ENCODE measurements around the gene MTA1. TPM values are rescaled to one million over a fixed set of nuclear protein-coding genes. Genes with fewer than 3 reads are reported as not detected.

The MTA1 gene
- total RNA-seq, 1 donor from 2014 or later = 111 TPM

DNA sequence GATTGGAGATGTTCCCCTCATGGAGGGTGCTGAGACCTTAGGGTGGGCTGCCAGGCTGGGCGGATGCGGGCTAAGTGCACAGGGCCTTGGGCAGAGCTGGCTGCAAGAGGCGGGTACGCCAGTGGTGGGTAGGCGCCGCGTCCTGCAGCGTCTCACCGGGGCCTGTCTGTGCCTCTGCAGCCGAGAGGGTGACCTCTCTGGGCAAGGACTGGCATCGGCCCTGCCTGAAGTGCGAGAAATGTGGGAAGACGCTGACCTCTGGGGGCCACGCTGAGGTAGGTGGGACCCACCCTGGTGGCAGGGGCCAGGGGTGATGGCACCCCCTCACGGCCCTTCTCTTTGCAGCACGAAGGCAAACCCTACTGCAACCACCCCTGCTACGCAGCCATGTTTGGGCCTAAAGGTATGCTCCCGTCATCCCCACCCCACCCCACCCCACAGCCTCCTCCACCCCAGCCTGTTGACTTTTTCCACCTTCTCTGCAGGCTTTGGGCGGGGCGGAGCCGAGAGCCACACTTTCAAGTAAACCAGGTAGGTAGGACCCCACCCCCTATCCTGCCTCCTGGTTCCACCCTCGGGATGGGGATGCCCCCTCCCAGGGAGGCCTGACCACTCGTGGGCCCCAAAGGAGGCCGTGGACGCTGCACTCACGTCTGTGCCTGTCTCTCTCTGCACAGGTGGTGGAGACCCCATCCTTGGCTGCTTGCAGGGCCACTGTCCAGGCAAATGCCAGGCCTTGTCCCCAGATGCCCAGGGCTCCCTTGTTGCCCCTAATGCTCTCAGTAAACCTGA lies 68.6 kb downstream of the MTA1 start:
- DNase-seq (ENCODE audit: low spot score) = no peak

DNA sequence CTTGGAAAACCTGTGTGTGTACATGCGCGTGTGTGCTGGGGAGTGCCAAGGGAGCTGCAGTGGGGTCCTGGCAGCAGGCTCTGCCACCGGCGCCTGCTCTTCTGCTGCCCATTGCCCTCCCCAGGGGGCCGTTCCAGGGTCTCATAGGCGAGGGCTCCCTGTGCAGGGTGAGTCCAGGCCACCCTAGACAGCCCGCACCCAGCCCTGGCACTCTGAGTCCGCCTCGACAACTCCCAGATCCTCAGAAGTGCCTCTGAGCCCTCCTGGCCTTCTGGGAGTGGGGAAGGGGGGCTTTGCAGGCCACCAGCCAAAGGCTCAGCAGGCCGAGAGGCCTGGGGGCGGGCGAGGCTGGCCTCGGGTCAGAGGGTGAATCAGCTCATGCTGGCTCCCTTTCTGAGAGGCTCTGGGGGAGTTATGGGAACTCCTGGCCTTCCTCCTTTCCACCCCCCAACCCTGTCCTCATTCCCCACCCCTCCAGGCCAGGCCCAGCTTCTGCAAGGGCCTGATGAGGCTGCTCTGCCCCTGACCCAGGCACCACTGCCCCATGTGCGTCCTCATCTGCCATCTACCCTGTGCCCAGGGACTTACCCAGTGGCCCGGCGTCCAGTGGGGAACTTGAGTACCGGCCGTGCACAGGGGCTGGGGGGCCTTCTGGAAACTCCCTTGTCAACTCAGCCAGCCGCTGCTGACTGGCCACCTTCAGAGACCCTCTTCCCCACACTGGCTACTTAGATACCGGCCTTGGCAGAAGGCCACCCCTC lies 69.3 kb downstream of the MTA1 start:
- DNase-seq (ENCODE audit: low spot score) = no peak

DNA sequence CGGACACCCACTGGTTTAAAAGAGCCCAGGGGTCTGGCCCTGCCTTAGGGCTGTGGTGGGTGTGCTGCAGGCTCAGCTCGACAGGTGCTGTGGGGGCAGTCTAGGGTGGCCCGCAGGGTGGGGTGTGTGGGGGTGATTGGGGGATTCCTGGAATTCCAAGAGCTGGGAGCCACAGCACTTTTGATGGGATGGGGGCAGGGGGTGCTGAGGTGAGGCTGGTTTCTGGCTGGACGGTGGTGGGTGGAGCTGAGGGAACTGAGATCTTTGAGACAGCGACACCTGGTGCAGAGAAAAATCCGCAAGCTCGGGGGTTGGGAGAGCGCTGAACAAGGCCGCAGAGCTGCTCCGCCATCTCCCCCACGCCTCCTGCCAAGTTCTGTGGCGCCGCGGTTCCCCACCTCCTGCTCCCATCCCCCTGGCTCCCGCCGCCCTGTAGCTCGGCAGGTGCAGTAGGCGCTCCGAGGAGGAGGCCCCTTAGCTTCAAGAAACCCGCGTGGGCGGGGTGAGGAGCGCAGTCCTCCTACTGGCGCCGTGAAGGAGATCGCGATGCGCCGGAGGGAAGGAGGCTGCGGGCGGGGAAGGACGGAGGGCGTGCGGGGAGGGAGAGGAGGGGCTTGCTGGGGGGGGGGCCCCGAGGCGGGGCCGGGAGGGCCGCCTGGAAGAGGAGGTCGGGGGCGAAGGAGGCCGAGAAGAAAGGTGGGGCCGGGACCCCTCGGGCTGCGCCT lies 70.1 kb downstream of the MTA1 start:
- DNase-seq (ENCODE audit: low spot score) = peak; percentile 90

DNA sequence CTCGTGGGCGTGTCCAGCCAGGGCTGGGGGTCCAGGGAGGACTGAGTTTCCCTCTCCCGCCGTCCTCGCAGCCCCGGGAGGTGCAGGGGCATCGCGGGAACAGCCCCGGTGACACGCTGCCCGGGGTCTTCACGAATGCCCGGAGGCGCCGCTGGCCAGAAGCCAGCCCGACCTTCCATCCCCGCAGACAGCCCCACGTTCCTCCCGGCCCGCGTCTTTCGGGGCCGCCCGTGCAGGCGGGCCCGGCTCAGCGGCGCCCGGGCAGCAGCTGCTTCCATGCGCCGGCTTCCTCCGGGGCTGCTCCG lies 70.6 kb downstream of the MTA1 start:
- no peak for DNase-seq (ENCODE audit: low spot score)

DNA sequence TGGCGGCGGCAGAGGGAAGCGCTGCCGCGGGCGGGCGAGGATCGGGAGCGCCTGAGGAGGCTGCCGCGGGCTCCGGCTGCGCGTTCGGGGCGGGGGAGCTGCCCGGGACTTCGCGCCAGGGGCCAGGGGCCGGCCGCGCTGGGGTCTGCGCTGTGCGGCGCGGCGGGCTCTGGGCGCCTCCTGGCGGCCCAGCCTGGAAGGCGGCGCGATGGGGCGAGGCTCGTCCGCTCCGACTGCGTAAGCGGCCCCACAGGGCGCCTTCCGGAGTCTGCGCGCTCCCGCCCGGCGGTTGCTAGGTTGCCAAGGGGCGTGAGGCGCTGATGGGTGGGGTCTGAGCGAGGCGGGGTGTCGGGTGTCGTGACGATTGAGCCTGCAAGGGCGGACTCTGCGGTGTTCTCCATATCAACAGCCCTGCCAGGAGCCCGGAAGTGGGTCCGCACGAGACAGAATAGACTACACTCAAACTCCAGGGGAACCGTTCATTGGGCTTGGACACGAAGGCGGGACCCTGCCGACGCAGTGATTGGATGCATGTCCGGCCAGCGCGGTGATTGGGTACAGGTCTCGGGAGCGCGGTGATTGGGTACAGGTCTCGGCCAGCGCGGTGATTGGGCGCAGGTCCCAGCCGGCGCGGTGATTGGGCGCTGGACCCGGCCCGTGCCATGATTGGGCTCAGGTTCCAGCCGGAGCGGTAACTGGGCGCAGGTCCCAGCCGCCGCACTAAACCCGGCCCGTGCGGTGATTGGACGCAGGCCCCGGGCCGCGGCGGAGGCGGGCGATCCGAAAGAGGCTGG lies 71.1 kb downstream of the MTA1 start, which contains the start of gene TEDC1:
TSS of gene TEDC1 (plus strand) at position 675 of the 794 bp plus-strand sequence. CDS start 130 bp downstream, outside the sequence.
- DNase-seq (ENCODE audit: low spot score) = peak; percentile 100

DNA sequence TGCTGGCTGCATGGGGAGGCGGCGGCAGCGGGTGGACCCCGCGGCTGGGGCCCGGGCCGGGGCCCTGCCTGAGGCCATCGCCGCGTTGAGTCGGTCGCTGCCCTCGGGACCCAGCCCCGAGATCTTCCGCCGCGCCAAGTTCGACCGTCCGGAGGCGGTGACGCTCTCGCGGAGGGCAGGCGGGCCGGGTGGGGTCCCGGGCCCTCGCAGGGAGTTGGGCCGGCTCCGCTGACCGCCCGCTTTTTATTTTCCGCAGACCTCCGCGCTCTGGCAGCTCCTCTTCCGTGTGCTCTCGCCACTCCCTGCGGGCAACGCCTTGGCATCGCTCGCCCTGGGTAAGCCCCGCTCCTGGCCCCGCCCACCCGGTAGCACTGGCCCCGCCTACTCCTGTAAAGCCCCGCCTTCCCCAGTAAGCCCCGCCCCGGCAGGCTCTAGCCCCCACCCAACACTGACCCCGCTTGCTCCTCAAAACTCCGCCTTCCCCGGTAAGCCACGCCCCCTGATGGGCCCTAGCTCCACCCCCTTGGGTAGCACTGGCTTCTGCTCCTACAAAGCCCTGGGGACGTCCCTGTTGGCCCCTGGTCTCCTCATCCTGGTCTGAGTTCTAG lies 71.8 kb downstream of the MTA1 start:
- no peak for DNase-seq (ENCODE audit: low spot score)

DNA sequence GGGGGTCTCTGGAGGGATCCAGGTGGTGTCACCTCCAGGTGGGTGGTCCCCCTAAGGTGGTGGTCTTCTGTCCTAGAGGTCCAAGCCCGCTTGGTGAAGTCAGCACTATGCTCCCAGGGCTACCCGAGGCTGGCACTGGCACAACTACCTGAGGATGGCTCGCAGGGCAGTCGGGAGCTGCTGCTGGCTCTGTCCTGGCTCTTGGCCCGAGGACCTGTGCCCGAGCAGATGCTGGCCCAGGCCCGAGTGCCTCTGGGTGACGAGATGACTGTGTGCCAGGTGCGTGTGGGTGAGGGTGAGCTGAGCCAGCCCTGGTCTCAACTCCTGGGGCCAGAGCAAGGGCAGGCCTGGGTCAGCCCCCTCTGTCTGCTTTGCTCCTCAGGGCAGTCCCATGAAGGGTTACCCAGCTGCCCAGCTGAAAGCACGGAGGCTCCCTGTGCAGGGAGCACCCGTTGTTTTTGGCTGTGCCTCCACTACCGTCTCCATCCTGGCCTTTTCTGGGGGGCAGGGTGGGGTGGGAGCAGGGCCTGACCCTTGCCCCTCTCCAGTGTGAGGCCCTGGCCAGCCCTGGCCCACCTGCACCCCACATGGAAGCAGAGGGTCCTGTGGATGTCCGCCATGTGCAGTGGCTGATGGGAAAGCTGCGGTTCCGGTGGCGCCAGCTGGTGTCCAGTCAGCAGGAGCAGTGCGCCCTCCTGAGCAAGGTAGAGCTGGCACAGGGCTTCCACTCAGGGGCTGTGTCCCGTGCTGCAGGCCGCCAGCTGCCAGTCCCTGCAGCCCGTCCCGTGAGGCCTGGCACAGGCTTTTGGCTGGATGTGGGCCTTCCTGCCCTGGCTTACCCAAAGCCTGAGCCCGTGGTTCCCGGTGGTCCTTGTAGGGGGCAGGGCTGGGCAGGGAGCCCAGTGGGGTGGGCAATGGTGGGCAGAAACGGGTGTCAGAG lies 72.7 kb downstream of the MTA1 start:
- no peak for DNase-seq (ENCODE audit: low spot score)

DNA sequence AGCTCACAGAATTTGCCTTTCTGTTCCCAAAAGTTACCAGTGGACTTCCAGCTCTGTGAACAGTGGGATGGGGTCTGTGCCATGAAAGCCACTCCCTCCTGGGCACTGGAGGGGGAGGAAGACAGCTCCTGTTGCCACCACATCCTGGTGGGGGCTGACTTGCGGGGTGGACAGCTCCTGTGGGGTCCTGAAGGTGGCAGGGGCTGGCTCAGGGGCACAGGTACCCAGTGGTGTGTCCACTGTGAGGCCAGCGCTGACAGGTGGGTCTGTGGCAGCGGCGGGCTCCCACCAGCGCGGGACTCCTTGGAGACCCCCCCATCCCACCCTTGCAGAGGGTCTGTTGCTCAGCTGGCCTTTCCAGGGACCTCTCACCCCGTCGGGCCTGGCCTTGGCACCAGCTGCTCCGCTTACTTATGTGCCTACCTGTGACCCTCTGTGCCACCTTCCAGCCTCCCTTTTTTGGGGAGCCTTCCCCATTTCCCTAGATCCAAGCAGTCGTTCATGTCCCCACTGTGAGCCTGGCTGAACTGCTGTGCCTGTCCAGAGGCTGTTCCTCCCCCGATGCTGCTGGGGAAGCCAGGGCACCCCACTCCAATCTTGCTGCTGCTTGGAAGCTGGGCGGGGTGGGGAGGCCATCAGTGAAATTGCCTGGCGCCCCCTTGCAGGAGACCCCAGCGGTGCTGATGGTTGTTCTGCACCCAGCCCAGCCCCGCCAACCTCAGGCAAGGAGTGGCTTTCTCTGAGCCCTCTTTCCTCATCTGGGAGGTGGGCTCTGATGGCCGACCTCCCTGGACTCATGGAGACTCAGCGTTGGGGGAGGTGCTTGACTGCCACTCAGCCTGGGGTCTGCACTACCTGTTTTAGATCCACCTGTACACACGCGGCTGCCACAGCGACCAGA lies 73.6 kb downstream of the MTA1 start:
- DNase-seq (ENCODE audit: low spot score) = no peak

DNA sequence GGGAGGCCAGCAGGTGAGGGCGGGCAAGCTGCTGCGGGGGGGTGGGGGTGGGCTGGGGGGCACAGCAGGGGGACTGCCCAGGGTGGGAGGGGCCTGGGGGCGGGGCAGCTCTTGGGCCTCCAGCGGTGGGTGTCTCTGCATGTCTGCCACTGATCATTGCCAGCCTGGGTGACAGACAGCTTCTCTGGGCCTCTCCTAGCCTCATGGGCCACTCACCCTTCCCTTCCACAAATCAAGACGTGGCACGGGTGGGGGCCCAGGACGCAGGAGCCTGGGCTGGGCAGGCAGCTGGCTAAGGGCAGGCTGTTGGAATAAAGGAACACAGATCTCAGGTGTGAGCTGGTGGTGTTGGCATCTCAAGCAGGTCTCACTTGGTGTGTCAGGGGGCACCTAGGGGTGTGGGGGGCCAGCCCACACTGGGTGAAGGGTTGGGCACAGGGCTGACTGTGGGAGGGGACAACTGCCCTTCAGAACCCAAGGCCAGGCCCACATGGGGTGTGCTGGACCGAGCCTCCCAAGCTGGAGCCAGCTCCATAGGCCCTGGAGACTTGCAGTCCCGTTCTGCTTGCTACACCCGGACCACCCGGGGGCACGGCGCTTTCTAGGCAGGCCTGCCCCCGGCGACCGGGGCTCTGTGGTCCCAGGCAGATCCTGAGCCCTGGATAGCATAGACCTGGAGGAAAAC lies 74.4 kb downstream of the MTA1 start:
- no peak for DNase-seq (ENCODE audit: low spot score)

DNA sequence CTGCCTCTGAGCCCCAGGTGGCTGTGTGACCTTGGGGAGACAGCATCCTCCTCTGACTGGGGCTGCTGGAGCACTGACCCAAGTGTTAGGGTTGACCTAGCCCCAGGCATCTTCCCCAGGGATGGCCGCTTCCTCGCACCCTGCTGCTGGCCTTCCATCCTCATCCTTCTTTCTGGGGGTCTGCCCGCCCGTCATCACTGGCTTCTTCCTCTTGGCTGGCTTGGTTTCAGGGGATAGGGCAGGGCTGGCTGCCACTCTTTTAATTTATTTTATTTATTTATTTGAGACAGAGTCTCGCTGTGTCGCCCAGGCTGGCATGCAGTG lies 74.9 kb downstream of the MTA1 start:
- DNase-seq (ENCODE audit: low spot score) = no peak

DNA sequence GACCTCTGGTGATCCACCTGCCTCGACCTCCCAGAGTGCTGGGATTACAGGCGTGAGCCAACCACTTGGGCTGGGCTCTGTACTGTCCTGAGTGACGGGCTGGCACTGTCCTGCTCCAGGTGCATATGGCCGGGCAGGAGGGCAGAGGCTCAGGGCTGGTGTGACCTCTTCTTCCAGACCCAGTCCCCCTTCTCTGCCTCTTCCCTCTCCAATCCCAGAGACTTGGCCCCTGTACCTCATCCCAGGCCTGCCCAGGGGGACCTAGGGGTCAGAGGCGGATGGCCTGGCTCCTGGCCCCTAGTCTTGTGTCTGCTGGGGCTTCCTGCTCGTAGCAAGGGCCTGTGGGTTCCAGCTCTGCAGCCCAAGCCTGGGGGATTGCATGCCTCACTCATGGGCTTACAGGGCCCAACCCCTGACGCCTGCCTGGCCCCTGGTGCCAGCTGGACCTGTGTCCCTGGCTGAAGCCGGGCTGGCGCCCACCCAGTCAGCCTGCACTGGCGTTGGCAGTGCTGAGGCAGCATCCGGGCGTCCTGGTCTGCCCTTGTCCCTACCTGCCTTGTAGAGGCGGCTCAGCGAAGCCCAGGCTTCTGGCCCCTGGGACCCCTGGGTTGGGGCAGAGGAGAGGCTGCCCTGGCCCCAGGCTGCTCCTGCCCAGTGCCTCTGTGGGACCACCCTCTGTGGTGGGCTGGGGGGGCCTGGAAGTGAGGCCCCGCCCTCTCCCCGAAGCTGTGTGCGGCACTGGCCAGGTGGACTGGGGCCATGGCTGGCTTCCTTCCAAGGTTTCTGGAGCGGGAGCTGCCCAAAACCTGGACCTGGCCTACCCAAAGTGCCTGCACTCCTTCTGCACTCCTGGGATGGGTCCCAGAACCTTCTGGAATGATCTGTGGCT lies 75.7 kb downstream of the MTA1 start:
- DNase-seq (ENCODE audit: low spot score) = no peak

DNA sequence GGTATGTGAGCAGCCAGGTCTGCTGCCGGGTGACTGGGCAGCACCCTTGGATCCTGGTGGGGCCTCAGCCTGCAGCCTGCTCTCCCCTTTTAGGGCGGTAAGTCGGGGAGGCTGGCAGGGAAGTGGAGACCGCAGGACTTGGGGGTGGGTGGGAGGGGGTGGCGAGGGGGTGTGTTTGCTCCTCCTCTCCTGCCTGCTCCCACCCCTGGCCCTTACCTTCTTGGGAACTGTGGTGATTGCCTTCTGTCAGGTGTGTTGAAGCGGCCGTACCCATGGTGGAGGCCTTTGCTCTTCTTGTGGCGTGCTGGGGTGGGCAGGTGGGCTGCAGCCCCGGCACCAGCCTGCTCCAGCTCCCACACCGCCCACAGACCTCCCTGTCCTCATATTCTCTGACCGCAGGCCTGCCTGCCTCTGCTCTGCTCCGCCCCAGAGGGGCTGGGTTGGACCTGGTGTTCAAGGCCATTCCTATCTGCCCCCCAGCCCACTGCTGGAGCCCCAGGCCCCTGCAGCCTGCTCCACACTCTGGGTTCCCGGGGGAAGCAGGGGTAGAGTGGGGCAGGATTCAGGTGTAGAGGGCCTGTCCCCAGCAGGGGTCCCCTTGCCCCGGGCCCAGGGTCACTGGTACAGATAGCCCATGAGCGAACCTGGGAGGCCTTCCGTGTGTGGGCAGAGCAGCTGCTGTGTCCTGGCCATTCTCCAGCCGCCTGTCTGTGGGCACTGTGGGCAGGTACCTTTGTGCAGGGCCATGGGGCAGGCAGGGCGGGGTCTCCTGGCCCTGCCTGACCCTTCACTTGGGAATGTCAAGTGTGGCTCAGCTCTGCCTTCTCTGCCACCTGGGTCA lies 76.6 kb downstream of the MTA1 start:
- DNase-seq (ENCODE audit: low spot score) = no peak

DNA sequence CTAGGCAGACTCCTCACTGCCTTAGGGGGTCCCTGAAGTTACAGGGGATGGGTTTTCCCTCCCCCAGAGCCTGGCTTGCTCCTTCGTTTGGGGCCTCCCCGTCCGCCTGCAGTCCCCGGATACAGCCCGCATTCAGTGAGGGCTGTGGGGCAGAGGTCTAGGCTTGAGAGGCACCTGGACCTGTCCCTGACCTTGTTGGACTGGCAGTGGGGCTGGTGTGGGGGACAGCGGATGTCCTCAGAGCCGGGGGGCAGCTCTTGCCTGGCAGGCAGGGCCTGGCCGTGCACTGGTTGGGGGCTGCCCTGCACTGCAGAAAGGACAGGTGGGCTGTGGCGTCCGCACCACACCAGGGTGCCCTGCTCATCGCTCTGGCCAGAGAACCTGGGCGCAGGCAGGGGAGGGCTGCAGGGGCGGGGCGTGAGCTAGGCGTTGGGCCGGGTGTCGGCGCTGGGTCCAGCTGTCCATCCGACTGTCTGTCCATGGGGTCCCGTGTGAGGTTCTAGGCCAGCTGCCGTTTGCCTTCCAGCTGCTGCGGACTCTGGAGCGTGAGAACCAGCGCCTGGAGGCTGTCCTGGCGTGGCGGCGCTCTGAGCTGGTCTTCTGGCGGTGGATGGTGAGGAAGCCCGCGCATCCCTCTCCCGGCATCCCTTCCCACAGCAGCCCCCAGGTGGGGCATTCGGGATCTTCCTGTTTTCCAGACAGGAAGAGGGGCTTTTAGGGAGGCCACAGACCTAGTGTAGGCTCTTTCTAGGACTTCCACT lies 77.4 kb downstream of the MTA1 start:
- DNase-seq (ENCODE audit: low spot score) = no peak

DNA sequence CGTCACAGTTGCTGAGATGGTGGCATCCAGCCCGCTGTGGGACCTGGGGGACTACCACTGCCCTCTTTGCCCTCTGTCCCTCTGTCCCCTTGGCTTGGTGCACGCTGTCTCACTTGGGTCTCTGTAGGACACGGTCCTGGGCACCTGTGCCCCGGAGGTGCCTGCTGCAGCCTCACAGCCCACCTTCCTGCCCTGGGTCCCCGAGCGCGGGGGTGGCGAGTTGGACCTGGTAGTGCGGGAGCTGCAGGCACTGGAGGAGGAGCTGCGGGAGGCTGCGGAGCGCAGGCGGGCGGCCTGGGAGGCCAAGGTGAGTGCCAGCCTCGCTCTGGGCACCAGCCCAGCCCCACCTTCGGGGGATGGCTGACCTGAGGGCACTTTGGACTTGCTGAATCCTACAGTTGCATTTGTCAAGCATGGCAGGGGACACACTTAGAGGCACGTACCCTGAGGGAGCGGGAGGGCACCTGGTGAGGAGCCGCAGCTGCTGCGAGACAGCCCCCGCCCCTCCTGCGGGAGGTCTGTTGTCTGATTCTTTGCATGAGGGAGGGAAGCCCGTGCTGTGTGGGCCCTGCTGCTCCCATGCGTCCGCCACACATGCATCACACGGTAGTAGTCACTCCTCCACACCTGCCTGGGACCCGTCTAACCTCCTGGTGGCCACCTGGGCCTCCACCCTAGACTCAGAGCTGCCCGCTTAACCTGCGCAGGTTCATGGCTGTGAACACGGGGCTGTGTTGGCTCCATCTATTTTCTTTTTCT lies 78.2 kb downstream of the MTA1 start:
- DNase-seq (ENCODE audit: low spot score) = no peak
